Activated CD4-positive, alpha-beta T cell treated with anti-CD3 and anti-CD28 coated beads for 48 hours (primary cell): ENCODE results near the gene ZNF367.

Experiments used
- DNase-seq: peaks from one replicate; pipeline ENCODE4 v3.0.0-alpha.2; 2020

Gene ZNF367

DNA sequence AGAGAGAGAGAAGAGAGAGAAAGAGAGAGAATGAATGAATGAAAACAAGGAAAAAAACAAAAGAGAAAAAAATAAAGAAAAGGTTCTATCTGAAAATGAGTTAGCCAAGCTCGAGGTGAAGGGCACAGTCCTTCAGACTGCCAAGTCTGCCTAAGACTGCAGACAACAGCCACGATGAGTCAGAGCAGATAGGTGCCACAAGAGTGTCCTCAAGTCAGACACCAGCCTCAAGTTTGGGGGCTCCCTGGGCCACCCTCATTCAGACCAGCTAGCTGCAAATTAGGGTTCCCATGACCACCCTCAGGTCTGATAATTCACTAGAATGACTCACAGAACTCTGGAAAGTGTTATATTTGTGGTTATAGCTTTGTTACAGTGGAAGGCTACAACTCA is 17.9 kb upstream of the ZNF367 start:
- no peak for DNase-seq

DNA sequence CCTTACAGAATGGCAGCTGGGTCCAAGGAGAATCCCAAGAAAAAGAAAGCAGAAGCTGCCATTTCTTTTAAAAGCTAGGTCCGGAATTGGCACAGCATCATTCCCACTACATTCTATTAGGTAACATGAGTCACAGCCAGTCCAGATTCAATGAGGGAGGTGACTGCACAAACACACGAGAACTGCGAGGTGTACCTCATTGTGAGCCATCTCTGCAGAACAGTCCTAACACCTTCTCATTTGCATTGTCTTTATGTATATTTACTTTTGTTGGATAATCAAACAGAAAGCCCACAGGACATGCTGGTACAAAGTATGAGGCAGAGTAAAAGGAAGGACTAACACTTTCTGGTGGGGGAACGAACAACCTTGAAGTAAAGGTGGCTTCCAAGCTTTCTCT is 17.2 kb upstream of the ZNF367 start:
- no peak for DNase-seq

DNA sequence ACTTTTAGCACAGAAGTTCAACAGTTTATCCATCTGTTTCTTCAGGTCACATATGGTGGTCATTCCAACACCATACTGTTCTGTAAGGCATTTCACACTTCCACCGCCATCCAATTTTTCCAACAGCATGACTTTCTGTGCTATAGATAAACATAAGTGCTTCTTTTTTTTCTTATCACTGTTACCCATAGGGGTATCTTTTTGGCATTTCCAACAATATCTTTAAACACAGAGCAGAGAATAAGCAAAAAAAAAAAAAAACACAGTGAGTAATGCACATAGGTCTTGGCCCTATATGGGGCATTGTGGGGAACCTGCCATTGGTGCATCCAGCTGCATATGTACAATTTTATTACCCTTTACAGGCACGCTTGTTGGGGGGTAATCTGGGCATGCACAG is 12.2 kb upstream of the ZNF367 start:
- no peak for DNase-seq

DNA sequence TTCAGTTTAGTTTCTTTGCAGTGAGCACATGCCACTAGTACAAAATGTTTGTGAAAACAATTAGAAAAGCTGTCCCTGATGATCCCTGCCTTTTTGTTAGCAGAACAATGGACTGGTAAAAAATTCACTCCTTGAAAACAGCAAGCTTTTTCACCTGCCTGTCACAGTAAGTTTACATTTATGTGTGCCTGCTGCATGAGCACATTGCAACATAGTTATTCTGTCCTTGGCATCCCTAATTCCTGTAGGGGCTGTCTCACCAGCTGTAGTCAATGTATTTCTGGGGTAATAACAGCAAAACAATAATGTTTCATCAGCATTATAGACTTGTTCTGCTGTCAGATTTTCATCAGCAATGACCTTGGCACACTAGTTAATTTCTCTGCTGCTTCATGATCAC is 11.6 kb upstream of the ZNF367 start:
- no peak for DNase-seq

DNA sequence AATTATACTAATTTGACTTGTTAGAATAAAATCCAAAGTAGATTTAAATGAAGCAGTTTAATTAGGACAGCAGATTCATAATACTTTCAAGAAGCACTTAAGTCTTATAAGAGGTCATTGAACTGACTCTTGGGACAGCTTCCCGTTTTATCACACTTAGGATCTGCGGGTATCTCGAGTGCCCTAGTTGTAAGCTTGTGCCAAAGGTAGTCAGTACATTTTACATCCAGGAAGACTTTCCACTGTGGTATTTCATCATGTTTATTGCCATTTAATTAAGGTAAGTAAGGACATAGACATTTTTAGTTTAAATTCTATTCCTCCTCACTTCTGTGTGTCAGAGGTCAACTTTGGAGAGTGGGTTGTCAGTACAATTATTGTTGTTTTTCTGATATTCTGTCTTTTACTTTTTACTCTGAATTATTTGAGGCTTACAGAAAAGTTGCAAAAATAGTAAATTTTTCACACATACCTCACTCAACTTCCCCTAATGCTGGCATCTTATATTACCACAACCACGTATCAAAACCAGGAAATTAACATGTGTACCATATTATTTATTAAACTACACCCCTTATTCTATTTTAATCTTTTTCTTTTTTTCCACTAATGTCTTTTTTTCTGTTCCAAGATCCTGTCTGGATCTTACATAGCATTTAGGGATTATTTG is 7.5 kb upstream of the ZNF367 start:
- DNase-seq = no peak

DNA sequence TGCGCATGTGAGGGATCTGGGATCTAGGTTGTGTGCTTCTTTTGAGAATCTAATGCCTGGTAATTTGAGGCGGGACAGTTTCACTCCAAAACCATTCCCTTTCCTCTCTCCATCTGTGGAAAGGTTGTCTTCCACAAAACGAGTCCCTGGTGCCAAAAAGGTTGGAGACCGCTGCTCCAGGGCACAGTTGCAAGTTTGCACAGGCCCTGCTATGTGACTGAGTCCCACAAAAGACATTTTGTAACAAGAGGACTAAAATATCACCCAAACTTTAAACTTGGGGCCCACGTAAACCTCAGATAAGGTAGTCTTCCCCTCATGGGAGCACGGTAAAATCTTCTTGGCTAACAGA is 5.8 kb upstream of the ZNF367 start:
- DNase-seq = no peak

DNA sequence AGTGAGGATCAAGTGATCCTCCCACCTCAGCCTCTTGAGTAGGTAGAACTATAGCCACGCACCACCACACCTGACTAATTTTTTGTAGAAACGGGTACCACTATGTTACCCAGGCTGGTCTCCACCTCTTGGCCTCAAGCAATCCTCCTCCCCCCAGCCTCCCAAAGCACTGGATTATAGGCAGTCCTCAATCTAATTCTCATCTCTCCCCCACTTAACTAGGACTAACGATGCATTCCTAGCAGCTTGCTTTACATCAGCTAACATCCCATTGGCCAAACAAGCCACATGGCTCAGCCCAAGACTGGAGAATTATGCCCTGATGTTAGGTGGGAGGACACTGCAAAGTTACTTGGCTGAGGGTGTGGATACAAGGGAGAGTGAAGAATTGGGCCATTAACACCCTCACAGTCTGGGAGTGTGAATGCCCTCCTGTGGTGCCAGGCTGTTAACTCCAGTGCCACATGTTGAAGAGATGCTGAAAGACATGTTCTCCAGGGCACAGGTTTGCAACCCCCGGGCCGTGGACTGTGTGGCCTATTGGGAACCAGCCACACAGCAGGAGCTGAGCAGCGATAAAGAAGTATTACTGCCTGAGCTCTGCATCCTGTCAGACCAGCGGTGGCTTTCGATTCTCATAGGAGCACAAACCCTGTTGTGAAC is 5.3 kb upstream of the ZNF367 start:
- DNase-seq = no peak

DNA sequence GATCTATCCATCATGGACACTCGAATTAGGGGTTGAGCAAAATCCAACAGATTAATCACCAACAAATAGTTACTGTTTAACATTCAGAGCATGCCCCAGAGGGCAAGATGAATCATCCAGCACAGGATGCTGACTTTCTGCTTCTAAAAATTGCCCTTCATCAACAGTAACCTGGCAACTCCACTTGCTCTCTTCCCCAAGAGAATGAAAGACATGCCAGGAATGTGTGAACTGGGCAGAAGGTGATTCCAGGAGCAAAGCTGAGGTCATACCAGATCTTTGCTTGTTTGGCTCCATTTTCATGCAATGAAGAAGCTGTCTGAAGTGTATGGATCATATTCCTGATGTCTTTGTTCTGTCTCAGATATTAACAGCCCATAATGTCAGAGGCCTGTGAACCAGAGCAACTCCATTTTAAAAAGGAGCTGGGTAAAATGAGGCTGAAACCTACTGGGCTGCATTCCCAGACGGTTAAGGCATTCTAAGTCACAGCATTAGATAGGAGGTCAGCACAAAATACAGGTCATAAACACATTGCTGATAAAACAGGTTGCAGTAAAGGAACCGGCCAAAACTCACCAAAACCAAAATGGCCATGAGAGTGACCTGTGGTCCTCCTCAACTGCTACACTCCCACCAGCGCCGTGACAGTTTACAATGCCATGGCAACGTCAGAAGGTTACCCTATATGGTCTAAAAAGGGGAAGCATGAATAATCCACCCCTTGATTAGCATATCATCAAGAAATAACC is 2.5 kb upstream of the ZNF367 start:
- DNase-seq = peak; percentile 33

DNA sequence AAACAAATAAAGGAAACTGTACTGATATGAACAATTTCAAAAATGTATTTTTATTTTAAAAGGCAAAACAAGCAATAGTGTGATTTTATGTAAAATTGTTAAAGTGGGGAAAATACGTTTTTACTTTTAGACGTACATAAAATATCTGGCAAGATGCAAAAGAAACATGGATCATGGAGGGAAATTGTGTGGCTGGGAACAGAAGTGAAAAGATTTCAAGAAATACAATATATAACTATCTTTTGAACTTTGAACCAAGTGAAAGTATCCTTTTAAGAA is 1.5 kb upstream of the ZNF367 start:
- no peak for DNase-seq

DNA sequence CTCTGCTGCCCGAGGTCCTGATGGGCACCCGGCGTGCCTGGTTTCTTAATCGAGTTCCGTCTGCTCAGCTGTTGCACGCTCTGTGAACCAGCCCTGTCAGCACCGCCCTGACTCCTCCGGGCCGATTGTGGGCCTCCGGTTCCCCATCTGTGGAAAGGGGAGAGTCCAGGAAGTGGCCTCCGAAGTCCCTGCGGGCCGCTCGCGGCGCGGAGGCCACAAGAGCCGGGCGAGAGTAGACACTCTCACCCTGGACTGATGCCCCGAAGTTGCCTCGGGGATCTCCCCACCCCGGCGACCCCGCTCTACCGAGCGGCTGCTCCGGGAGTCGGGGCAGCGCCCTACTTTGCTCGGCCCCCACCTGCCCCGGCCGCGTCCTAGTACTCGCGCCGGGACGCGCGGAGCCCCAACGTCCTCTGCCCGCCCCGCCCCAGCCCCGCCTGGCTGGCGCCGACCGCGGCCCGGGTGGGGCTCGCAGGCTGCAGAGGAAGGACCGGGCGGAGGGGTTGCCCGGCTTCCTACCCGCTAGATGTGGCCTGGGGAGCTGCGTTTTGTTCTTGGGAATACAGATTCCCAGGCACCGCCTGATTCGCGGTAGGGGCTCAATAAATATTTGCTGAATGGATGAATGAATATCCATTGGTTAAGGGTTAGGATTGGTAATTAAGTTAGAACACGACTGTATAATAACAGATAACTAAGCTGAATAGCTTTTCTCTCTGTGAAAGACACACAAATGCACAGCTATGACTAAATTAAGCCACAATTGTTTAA is 935 bp upstream of the ZNF367 start:
- peak; percentile 67 for DNase-seq

DNA sequence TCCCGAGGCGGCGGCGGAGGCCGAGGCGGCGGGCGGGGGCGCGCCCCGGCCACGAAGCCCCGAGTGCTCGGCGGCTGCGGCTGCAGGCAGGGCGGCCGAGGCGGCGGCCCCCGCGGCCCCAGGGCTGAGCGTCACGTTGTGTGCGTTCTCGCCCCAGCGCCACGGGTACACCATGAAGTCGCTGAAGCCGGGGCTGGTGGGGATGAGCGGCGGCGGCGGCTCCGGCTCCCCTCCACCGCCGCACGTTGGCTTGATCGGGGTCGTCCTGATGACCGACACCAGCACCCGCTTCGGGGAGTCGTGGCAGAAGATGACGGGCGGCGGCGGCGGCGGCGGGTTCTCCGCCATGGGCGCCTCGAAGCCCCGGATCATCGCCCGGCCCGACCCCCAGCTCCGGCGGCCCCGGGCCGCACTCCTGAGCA is 498 bp downstream of the ZNF367 start:
- DNase-seq = peak; percentile 55

DNA sequence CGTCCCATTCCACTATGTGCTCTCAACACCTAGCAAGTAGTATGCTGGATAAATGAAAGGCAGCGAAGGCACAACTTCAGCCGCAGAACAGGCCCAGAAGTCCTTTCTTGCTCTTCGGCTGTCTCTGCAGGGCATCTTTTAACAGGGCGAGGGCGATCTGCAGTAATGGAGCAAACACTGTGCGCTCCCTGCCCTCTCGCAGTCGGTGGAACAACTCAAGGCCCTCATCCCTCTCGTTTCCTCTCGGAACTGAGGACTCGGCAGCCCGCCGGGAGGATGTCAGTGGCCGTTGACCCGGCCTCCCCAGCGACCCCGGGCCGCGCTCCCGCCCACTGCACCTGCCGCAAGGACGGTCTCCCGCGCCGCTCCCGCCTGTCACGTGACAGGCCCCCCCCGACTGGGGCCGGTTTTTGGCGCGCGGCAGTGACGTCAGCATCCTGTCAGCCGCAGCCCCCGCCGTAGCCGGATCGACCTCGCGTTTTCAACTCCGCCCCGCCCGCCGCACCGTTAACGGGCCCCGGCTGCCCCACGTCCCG is 1.1 kb downstream of the ZNF367 start:
- DNase-seq = peak; percentile 94

DNA sequence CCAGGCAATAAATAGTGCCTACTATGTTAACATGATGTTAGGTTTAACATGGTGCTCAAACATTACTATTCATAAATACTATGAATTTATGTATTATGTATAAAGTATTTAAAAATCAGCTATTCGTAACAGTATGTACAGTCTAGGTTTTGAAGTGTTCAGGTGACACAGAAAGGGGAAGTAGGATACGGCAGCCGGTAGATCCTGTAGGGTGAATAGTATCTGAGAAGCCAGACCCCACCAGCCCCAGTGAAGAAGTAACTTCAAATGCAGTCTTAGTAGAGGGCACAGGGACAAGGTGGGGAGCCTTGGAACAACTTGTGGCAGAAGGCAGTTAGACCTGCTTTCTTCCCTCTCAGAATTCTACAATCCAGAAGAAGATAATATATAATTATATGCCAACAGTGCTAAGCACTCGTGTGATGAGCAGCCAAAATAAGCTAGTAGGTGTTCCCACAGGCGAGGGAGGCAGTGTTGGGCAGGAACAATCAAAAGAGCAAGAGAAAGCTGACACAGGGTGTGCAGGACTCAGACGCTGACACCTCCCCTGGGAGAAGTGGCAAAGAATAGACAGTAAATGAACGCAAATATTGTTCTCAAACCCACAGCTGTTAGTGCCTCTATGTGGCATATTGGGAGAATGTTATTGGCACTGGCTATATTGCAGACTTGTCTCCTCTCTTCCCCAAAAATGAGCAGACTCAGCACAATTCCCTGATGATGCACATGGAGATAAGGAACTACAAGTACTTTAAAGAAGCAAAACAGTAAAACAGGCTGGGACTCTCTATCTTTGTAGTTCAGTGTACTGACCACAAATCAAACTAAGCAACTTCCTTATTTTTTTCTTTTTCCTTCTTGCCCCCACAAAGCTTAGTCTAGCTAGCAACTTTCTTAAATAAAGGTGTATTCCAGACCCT is 4.6 kb downstream of the ZNF367 start:
- DNase-seq = no peak

DNA sequence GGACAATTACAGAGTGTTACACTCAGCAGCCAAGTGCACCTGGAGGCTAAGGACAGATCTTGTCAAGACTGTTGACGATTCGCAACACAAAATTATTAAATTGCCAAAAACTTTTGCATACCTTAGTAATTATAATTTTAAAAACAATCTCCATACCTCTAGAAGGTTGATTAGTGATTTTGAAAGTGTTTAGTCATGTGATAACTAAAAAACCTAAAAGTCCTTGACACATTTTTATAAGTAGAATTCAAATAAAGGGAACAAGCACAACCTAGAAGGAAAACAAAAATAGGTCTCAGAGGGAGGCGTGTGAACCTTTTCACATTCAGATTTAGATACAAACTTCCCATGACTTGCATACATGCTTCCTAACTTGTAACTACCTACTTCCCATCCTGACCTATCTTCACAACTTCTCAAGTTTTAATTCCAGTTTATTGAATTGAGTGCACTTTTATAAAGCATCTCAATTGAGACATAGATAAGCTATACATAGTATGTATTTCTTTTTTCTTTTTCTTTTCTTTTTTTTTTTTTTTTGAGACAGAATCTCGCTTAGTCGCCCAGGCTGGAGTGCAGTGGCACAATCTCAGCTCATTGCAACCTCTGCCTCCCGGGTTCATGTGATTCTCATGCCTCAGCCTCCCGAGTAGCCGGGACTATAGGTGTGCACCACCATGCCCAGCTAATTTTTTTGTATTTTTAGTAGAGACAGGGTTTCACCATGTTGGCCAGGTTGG is 5.8 kb downstream of the ZNF367 start:
- DNase-seq = no peak

DNA sequence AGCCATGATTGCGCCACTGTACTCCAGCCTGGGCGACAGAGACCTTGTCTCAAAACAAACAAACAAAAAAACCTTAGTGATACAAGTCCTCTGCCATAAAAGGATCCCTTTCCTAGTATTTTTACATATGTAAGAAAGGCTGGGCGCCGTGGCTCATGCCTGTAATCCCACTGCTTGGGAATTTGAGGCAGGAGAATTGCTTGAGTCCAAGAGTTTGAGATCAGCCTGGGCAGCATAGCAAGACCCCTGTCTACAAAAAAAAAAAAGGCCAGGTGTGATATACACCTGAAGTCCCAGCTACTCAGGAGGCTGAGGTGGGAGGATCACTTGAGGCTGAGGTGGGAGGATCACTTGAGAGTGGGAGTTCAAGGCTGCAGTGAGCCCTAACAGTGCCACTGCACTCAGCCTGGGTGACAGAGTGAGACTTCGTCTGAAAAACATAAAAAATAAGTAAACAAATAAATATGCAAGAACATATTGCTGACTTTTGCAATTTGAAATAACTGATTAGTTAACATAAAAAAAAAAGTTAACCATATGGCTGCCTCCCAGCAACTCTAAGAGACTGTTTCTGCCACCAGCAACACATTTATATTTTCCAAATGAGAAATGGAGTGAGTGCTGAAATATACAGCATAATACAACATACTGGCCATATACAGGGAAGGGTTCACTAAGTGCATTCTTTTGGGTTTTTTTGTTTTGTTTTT is 6.9 kb downstream of the ZNF367 start:
- no peak for DNase-seq

DNA sequence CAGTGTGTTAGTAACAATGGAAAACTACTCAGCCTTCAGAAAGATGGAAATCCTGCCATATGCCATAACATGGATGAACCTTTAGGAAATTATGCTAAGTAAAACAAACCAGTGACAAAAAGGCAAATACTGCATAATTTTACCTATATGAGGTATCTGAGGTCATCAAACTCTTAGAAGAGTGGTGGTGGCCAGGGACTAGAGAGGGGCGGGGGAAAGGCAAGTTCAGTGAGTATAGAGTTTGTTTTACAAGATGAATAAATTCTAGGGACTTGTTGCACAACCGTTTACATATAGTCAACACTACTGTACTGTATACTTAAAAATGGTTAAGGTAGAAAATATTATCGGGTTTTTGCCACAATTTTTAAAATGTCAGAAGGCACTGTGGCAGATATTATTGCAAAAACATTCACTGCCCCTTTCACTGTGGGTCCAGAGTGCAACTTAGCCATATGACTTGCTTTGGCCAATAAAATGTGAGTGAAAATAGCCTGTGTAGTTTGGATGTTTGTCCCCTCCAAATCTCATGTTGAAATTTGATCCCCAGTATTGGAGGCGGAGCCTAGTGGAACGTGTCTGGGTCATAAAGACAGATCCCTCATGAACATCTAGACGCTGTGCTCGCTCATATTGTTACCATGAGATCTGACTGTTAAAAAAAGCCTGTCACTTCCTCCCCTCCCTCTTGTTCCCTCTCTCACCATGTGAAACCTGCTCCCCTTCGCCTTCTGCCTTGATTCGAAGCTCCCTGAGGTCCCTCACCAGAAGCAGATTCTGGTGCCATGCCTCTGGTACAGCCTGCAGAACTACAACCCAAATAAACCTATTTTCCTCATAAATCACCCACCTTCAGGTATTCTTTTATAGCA is 9.5 kb downstream of the ZNF367 start:
- no peak for DNase-seq

DNA sequence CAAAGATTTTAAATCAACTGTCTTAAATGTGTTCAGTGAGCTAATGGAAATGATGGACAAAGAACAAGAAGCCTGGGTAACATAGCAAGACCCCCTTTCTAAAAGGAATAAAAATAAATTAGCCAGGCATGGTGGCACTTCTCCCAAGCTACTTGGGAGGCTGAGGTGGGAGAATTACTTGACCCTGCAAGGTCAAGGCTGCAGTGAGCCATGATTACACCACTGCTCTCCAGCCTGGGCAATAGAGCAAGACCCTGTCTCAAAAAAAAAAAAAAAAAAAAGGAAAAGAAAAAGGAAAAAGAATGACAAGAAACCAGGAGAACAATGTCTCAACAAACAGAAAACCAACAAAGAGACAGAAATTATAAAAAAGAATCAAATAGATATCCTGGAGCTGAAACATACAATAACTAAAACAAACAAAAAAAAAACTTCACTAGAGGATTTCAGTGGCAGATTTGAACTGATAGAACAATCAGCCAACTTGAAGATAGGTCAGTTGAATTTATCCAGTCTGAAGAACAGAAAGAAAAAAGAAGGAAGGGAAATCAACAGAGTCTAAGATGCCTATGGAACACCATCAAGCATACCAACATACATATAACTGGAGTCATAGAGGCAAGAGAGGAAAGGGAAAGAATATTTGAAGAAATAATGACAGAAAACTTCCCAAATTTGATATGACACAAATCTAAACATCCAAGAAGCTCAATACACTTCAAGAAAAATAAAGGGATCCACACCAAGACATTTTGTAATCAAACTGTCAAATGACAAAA is 17.8 kb downstream of the ZNF367 start:
- DNase-seq = no peak

DNA sequence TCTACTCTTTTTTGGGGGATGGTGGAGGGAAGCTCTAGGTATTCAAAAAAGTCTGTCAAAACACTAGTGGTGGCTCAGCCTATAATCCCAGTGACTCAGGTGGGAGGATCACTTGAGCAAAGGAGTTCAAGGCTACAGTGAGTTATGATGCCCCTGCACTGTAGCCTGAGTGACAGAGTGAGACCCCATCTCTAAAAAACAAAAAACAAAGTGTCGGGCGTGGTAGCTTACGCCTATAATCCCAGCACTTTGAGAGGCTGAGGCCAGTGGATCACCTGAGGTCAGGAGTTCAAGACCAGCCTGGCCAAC is 18.9 kb downstream of the ZNF367 start:
- DNase-seq = no peak

DNA sequence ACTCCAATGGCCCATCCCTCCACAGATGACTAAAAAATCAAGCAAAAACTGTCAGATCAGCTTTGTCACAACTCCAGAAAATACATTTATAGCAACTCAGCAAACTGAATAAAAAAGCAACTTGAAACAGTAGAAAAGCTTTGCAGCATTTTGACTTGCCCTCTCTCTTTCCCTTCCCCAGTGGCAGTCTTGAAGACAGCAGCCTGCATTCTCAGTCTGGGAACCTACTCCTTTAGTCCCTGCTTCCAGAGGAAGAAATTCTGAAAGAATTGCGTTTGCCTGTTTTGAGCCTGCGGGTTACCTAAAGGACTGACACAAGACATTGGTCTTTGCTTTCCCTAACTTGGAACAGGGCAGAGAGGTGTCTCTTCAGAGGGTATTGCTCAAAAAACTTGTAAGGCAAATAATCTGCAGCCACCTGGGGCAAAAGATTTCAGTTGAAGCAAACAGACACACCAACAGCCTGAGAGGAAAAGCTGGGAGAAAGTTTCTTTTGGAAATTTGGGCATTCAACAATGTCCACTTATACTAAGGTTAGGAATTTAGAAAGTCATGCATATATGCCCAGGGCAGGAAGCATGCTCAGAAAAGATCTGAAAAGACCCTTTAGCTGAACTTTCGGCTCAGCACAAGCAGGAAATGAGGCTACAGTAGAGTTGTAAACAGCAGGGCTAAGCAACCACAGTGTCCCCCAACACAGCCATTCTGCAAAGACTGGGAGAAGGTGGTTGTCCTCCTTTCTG is 19.4 kb downstream of the ZNF367 start:
- no peak for DNase-seq
